HepG2 (cell line): ENCODE measurements around the gene RNGTT. TPM values are rescaled to one million over a fixed set of nuclear protein-coding genes. Genes with fewer than 3 reads are reported as not detected.
A peak's percentile ranks its signal among the peaks of the same experiment; 100 is the strongest.

ENCODE experiments used
- ARID3A ChIP-seq: IDR thresholded peaks from 2 replicates; pipeline ENCODE4 v1.6.1; 2012; ENCODE audit warnings: low read depth, low read length, improper control_type of control experiment
- ETV5 ChIP-seq: IDR thresholded peaks from 2 replicates; pipeline ENCODE4 v1.6.1; 2018; ENCODE audit warnings: missing biosample characterization, missing genetic modification reagents, inconsistent platforms, borderline replicate concordance
- IRF2 ChIP-seq: IDR thresholded peaks from 2 replicates; pipeline ENCODE4 v1.6.1; 2018; ENCODE audit warnings: missing genetic modification reagents, missing compliant biosample characterization
- NFIC ChIP-seq: IDR thresholded peaks from 2 replicates; pipeline ENCODE4 v1.6.1; 2012; ENCODE audit warnings: mild to moderate bottlenecking, low read length, inconsistent platforms
- NFYC ChIP-seq: IDR thresholded peaks from 2 replicates; pipeline ENCODE4 v1.6.1; 2016; ENCODE audit warnings: missing genetic modification reagents, missing compliant biosample characterization
- NPAS2 ChIP-seq: sonication (generic); formaldehyde crosslinking; IDR thresholded peaks from 2 replicates; pipeline ENCODE4 v1.8.0; 2022; ENCODE audit warnings: mild to moderate bottlenecking, missing genetic modification reagents, borderline replicate concordance
- PRPF4 ChIP-seq: fragments of 200-400 bp; formaldehyde crosslinking; IDR thresholded peaks from 2 replicates; pipeline ENCODE4 v1.6.1; 2016; ENCODE audit warnings: low read length, low read depth; ENCODE audit not compliant: poor library complexity, severe bottlenecking
- TAF15 ChIP-seq: fragments of 200-400 bp; formaldehyde crosslinking; IDR thresholded peaks from one replicate; pipeline ENCODE4 v1.6.1; 2018; ENCODE audit warnings: mild to moderate bottlenecking, low read depth, low read length; ENCODE audit not compliant: poor library complexity, severe bottlenecking
- TARDBP ChIP-seq: sonication (generic); formaldehyde crosslinking; IDR thresholded peaks from 2 replicates; pipeline ENCODE4 v1.8.0; 2022; ENCODE audit warnings: mild to moderate bottlenecking, missing genetic modification reagents
- U2AF1 ChIP-seq: fragments of 200-400 bp; formaldehyde crosslinking; optimal IDR thresholded peaks from 2 replicates; pipeline ENCODE3; 2017; ENCODE audit warnings: mild to moderate bottlenecking, low read depth, low read length
- ZBTB4 ChIP-seq: sonication (generic); formaldehyde crosslinking; IDR thresholded peaks from 2 replicates; pipeline ENCODE4 v1.4.0; 2020; ENCODE audit warnings: missing genetic modification reagents, mild to moderate bottlenecking, borderline replicate concordance
- ZFP37 ChIP-seq: sonication (generic); formaldehyde crosslinking; IDR thresholded peaks from 2 replicates; pipeline ENCODE4 v1.4.0; 2020; ENCODE audit warnings: missing genetic modification reagents, borderline replicate concordance
- ZHX2 ChIP-seq, 2 experiments: sonication (generic) in 1 of 2; formaldehyde crosslinking in 1 of 2; IDR thresholded peaks; 2 replicates each; pipeline versions ENCODE4 v1.6.1 to v1.9.0; 2014 to 2022; ENCODE audit warnings: antibody characterized with exemption in 1 of 2, borderline replicate concordance in 1 of 2, inconsistent platforms in 1 of 2, low read depth in 1 of 2, missing genetic modification reagents in 1 of 2
- ZNF12 ChIP-seq: sonication (generic); formaldehyde crosslinking; IDR thresholded peaks from 2 replicates; pipeline ENCODE4 v1.5.0; 2020; ENCODE audit warnings: missing genetic modification reagents
- ZNF205 ChIP-seq: IDR thresholded peaks from 2 replicates; pipeline ENCODE4 v1.6.1; 2018; ENCODE audit warnings: missing biosample characterization, missing genetic modification reagents
- ZNF501 ChIP-seq: sonication (generic); formaldehyde crosslinking; IDR thresholded peaks from 2 replicates; pipeline ENCODE4 v1.5.1; 2020; ENCODE audit warnings: mild to moderate bottlenecking, moderate library complexity, missing genetic modification reagents
- ZNF577 ChIP-seq: sonication (generic); formaldehyde crosslinking; IDR thresholded peaks from 2 replicates; pipeline ENCODE4 v1.4.0; 2020; ENCODE audit warnings: mild to moderate bottlenecking, low read depth, missing genetic modification reagents, borderline replicate concordance
- ZNF790 ChIP-seq: sonication (generic); formaldehyde crosslinking; IDR thresholded peaks from 2 replicates; pipeline ENCODE4 v1.8.0; 2022; ENCODE audit warnings: missing genetic modification reagents, mild to moderate bottlenecking, borderline replicate concordance
- ZNF816 ChIP-seq: sonication (generic); formaldehyde crosslinking; IDR thresholded peaks from 2 replicates; pipeline ENCODE4 v1.8.0; 2022; ENCODE audit warnings: missing genetic modification reagents, mild to moderate bottlenecking, borderline replicate concordance
- polyA plus RNA-seq, 8 experiments: library from polyadenylated mRNA; depleted of rRNA in 3 of 8; stranded (reverse) in 7 of 8; unstranded in 1 of 8; fragments of >200 nt; fragmentation: Illumina TruSeq in 4 of 8; extraction: Trizol in 4 of 8; gene quantifications; 2 replicates each; pipeline versions ENCODE4 v1.2.1 to v1.2.3, GENCODE V29; 2011 to 2016; ENCODE audit warnings: low read depth in 4 of 8, missing spikeins in 1 of 8, mixed read lengths in 1 of 8; ENCODE audit not compliant: insufficient read depth in 1 of 8
- total RNA-seq, 5 experiments: library from RNA; depleted of rRNA; stranded (reverse); fragments of >200 nt; fragmentation: Illumina TruSeq; extraction: Trizol; gene quantifications; 2 replicates each; pipeline ENCODE4 v1.2.3, GENCODE V29; 2016; ENCODE audit warnings: low read depth in 1 of 5

Gene RNGTT
- total and polyA plus RNA-seq, 2 of the 13 experiments (the other 11 are each of a cell fraction or from before 2014, with no cell fraction given): 6.0 to 22.6 TPM

- TF ChIP-seq ZBTB4 (CRISPR knock-in tag): no peak
- TF ChIP-seq TAF15: no peak
- no peak for TF ChIP-seq ZNF790 (CRISPR knock-in tag)
- TF ChIP-seq ZFP37 (CRISPR knock-in tag): no peak
- no peak for TF ChIP-seq U2AF1
- TF ChIP-seq ZNF205 (CRISPR knock-in tag): no peak
- no peak for TF ChIP-seq NFYC (CRISPR knock-in tag)
- TF ChIP-seq ZNF816: no peak; the same call in 1 of the 2 replicates
- 0 out of 2 replicates have a peak, but pooled peaks have one; percentile 21 for TF ChIP-seq ZHX2 (IDR thresholded peaks at IDR 0.05; ENCODE audit: low read depth)
- no peak for TF ChIP-seq ZHX2 (CRISPR knock-in tag; IDR thresholded peaks at IDR 0.05; ENCODE audit: borderline replicate concordance)
- peak; percentile 46; the same call in 1 of the 2 replicates for TF ChIP-seq IRF2
- TF ChIP-seq ETV5: peak; percentile 99
- no peak for TF ChIP-seq ZNF577 (CRISPR knock-in tag)
- peak; percentile 94 for TF ChIP-seq NFIC
- TF ChIP-seq ZNF501 (CRISPR knock-in tag): no peak
- TF ChIP-seq PRPF4: no peak
- no peak for TF ChIP-seq NPAS2 (CRISPR knock-in tag)
- peak; percentile 62; the same call in 1 of the 2 replicates for TF ChIP-seq TARDBP (CRISPR knock-in tag)
- TF ChIP-seq ZNF12: 0 out of 2 replicates have a peak, but pooled peaks have one; percentile 14
- peak; percentile 94 for TF ChIP-seq ARID3A
These were observed 253.6 kb downstream of the RNGTT start (continued) for GRCh38 chr6:88709819-88710246.
